H1 (cell line): ENCODE measurements around the gene BABAM2. TPM values are rescaled to one million over a fixed set of nuclear protein-coding genes. Genes with fewer than 3 reads are reported as not detected.

ENCODE experiments used
- BRCA1 ChIP-seq: IDR thresholded peaks from 2 replicates; pipeline ENCODE4 v1.6.1; 2012; ENCODE audit warnings: low read depth, low read length, improper control_type of control experiment
- CHD7 ChIP-seq: fragments of 300-600 bp; sonication (generic); IDR thresholded peaks from 2 replicates; pipeline ENCODE4 v1.7.1; 2012; ENCODE audit warnings: low read length, moderate library complexity, mild to moderate bottlenecking, inconsistent platforms; ENCODE audit not compliant: insufficient replicate concordance
- HDAC2 ChIP-seq, 2 experiments: fragments of 300-600 bp in 1 of 2; sonication (generic) in 1 of 2; IDR thresholded peaks; 2 replicates each; pipeline ENCODE4 v1.6.1; 2011 to 2012; ENCODE audit warnings: low read depth in 2 of 2, low read length in 2 of 2, mild to moderate bottlenecking in 2 of 2, moderate library complexity in 2 of 2, borderline replicate concordance in 1 of 2, inconsistent platforms in 1 of 2
- KDM1A ChIP-seq: fragments of 200-600, 300-600 bp; sonication (generic); IDR thresholded peaks from 2 replicates; pipeline ENCODE4 v1.7.1; 2016; ENCODE audit warnings: mild to moderate bottlenecking, low read length, borderline replicate concordance
- TAF7 ChIP-seq: optimal IDR thresholded peaks from 2 replicates; pipeline ENCODE3; 2011; ENCODE audit warnings: low read depth, mild to moderate bottlenecking, inconsistent platforms, low read length, moderate library complexity, borderline replicate concordance
- polyA plus RNA-seq, 7 experiments: library from polyadenylated mRNA; depleted of rRNA in 3 of 7; stranded (reverse) in 5 of 7; unstranded in 2 of 7; fragments of >200 nt in 5 of 7; fragments of 200-250 nt in 2 of 7; gene quantifications; 1 replicate in 5 of 7; 2 replicates in 1 of 7; 4 replicates in 1 of 7; pipeline versions ENCODE4 v1.2.1 to v1.2.3, GENCODE V29; 2011 to 2013; ENCODE audit warnings: missing spikeins in 2 of 7, mixed read lengths in 2 of 7
- total RNA-seq: library from RNA; stranded (reverse); fragmentation: NEBNext Ultra II Directional; extraction: Animal tissue kit (Norgen Biotek cat#: 25700); gene quantifications from 2 replicates; pipeline ENCODE4 v1.2.1, GENCODE V29; 2021

Gene BABAM2
- total and polyA plus RNA-seq, 2 of the 8 experiments (the other 6 are each of a cell fraction or from before 2014, with no cell fraction given) = 15.8 to 20.9 TPM

GRCh38 chr2:27964067-27964466, 73.5 kb downstream of the BABAM2 start (continued):
- no peak for TF ChIP-seq CHD7
- TF ChIP-seq TAF7 = no peak
- no peak for TF ChIP-seq KDM1A
- TF ChIP-seq HDAC2 (IDR thresholded peaks at IDR 0.05; ENCODE audit: borderline replicate concordance in 1 of 2, low read depth in 2 of 2, low read length in 2 of 2) = no peak
- no peak for TF ChIP-seq BRCA1
